Breast epithelium (tissue), 3 donors: Measurements from ENCODE around the gene ADAMTS3.

ENCODE experiments used
- CTCF ChIP-seq, 3 donors: fragments of 450-650 bp; IDR thresholded peaks; one replicate each; pipeline ENCODE4 v1.5.1; 2016 to 2017; ENCODE audit warnings: antibody characterized with exemption in 3 of 3, mild to moderate bottlenecking in 3 of 3, moderate library complexity in 3 of 3
- POLR2A ChIP-seq: fragments of 450-650 bp; IDR thresholded peaks from one replicate; pipeline ENCODE4 v1.6.1; 2016; ENCODE audit warnings: antibody characterized with exemption, mild to moderate bottlenecking, moderate library complexity
- POLR2AphosphoS5 ChIP-seq, 3 donors: sonication (generic); formaldehyde crosslinking; IDR thresholded peaks; one replicate each; pipeline ENCODE4 v1.6.1; 2017; ENCODE audit warnings: antibody characterized with exemption in 3 of 3

DNA sequence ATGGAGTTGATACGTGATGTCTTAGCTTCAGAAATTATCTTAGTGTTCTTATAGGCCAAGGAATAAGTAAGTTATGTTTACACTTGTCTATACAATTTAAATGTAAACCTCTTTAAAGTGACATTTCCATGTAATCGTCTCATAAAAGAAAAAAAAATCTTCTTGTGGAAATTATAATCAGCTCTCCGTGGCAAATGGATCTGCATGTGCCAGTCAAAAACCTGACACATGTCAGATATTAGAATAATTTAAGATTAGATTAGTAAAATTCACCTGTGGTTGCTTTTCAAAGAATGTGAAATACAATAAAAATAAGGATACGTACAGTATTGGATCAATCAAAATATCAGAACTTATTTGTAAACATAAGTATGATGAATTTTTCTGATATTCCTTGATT is 263.9 kb downstream of the ADAMTS3 start:
- TF ChIP-seq CTCF (IDR thresholded peaks at IDR 0.05) (no peak), POLR2AphosphoS5 (IDR thresholded peaks at IDR 0.05) (no peak), POLR2A (no peak)
